NCI-H128 (cell line): Measurements from ENCODE around the gene RAET1E.
"Not testable (repeated sequence)": the region's sequence is repeated elsewhere in the genome, so short reads cannot be mapped to it uniquely, and the experiment has no call there.

Experiments used
- DNase-seq: peaks from one replicate; lab custom pipeline; 2025; ENCODE audit not compliant: unreplicated experiment; lab: John Stamatoyannopoulos, UW

RAET1E gene, protein sequence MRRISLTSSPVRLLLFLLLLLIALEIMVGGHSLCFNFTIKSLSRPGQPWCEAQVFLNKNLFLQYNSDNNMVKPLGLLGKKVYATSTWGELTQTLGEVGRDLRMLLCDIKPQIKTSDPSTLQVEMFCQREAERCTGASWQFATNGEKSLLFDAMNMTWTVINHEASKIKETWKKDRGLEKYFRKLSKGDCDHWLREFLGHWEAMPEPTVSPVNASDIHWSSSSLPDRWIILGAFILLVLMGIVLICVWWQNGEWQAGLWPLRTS

GRCh38 chr6:149897855-149898744 lies at the start of gene RAET1E:
Gene RAET1E (minus strand): TSS chr6:149898113. CDS start chr6:149890901, 7,212 bp downstream.
- DNase-seq: no peak

GRCh38 chr6:149947533-149947932 lies 49.6 kb upstream of the RAET1E start:
- not testable (repeated sequence) for DNase-seq

DNA sequence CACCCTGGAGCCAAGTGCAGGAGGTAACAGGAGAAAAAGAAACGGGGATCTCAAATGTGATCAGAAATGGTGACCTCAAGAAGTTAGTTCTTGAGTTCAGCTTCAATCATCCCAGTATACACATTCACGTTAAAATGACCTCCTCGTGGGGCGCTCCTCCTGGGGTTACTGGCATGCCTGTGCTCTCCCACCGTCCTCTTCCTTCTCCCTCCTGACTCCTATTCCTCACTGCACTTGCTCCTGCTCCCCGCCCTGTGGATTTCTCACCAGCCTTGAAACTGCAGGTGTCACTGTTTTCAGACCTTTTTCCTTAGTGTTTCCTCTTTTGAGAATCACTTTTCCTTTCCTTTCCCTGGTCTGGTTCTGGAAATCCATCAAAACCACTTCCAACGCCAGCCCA lies 48.7 kb upstream of the RAET1E start:
- not testable (repeated sequence) for DNase-seq

- DNase-seq: not testable (repeated sequence)
Observed at GRCh38 chr6:149945276-149945675, 47.4 kb upstream of the RAET1E start.

- DNase-seq: not testable (repeated sequence)
Observed at GRCh38 chr6:149943321-149943720, 45.4 kb upstream of the RAET1E start.

DNA sequence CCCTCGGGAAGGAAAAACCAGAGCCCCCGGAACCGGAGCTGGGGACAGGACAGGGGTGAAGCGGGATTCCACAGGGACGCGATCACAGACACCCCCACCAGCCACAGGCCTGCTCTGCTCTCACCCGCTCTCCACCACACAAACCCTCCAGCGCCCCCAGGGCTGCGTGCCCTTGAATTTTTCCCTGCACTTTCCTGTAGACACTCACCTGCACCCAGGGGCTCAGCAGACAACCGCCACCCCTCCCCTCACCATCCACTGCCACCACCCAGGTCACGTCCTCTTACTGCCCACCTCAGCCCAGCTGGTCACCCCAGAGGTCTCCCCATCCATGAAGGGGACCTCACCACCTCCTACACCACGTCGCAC lies 44.5 kb upstream of the RAET1E start:
- no peak for DNase-seq

DNA sequence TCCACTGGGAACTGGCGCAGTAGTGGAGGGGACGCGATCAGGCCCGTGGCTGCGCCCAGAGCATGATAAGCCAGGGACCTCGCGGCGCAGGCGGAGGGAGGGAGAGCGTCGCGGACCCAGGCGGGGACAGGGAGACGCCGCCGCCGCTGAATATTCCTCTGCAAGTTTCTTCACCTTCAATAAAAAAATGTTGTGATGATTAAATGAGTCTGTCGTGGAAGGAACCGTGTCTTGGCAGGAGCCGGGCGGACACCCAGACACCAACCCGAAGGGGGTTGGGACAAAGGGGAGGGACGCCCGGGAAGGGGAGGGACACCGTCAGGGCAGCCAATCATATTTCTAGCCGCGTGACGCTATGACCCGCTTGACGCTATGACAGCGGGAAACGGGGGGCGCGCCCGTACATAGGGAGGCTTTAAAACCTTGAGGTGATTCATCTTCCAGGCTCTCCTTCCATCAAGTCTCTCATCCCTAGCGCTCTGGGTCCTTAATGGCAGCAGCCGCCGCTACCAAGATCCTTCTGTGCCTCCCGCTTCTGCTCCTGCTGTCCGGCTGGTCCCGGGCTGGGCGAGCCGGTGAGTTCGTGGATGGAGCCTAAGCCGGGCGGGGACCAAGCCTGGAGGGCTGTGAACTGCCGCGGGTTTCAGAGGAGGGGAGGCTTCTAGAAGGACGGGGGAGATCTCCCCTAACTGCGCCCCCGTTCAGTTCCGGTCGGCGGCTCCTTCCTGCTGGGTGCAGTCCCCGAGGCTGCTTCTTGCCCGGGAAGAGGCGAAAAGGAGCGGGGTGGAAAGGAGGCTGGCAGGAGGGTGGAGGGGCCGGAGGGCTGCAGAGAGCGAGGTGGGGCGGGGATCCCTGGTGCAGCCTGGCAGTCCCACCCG lies 43.9 kb upstream of the RAET1E start, which contains the start of gene ULBP2:
Gene ULBP2, plus strand, starts transcription at position 432 of the 878 bp plus-strand sequence. Its CDS starts 59 bp downstream, at position 491.
- DNase-seq: peak; percentile 80

DNA sequence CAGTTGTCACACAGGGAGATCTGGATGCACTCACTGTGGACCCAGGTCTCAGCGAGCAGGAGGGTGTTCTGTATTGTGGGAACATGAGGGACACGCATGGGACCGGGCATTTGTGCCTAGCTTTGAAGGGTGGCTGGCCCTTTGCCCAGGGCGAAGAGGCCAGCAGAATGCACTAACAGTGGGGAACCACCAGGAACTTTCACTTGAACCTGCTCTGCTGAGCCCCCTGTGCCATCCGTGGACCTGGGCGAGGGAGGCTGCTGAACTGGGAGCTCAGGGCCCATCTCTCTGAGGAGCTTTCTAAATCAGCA lies 42.7 kb upstream of the RAET1E start:
- DNase-seq: no peak

- DNase-seq: no peak
Observed at GRCh38 chr6:149939909-149940671, 42.2 kb upstream of the RAET1E start.

- DNase-seq: no peak
Observed at GRCh38 chr6:149939356-149939648, 41.4 kb upstream of the RAET1E start.

DNA sequence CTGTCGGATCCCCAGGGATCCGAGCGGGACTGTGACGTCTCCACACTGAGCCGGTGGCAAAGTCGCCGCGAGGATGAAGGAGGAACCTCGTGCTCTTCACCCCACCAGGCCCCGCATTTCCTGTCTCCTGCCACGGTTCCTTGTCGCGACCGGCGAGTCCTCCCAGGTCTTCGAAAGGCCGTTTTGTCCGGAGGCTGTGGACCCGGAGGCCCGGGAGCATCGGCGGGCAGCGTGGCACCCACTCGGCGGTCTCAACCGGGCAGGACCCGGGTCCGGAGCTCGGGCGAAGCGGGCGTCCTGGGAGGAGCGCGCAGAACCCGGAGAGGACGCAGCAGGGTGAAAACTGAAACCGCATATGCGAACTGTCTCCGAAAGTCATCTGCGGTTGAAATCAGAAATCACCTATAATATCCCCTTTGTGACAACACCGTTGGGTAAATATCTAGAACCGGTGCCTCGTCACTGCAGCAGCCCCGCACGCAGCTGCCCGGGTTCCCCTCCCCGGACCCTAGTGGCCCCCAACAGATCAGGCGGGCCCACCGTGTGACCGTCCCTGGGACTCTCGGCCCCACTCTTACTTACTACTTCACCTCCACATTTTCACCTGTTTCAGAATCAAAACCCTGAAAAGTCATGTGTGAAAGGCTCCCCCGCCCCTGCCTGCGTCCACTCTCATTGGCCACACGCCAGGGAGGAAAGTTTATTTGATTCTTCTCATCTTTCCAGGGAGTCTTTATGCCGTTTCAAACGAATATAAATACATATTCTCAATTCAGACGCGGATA lies 40.9 kb upstream of the RAET1E start:
- no peak for DNase-seq

- DNase-seq: not testable (repeated sequence)
Observed at GRCh38 chr6:149938013-149938570, 40.2 kb upstream of the RAET1E start.

- no peak for DNase-seq
Observed at GRCh38 chr6:149936743-149937142, 38.8 kb upstream of the RAET1E start.

DNA sequence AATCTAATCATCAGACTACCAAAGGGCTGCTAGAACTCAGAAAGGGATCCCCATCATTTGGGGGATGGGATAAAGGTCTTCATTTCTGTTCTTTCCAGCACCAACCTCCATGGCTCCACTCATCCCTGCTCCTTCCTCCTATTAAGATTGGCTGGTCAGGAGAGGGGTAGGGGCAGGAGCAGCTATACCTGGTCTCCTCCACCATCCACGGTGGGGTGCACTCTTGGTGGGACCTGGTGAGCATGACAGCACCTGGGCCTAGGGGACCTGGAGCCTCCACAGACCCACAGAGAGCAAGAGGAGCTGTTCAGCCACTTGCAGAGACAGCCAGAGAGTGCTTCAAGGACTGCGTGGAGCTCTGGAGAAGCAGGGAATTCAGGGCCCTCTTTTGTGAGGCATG lies 37.8 kb upstream of the RAET1E start:
- DNase-seq: no peak

GRCh38 chr6:149935246-149935645 lies 37.3 kb upstream of the RAET1E start:
- DNase-seq: no peak

DNA sequence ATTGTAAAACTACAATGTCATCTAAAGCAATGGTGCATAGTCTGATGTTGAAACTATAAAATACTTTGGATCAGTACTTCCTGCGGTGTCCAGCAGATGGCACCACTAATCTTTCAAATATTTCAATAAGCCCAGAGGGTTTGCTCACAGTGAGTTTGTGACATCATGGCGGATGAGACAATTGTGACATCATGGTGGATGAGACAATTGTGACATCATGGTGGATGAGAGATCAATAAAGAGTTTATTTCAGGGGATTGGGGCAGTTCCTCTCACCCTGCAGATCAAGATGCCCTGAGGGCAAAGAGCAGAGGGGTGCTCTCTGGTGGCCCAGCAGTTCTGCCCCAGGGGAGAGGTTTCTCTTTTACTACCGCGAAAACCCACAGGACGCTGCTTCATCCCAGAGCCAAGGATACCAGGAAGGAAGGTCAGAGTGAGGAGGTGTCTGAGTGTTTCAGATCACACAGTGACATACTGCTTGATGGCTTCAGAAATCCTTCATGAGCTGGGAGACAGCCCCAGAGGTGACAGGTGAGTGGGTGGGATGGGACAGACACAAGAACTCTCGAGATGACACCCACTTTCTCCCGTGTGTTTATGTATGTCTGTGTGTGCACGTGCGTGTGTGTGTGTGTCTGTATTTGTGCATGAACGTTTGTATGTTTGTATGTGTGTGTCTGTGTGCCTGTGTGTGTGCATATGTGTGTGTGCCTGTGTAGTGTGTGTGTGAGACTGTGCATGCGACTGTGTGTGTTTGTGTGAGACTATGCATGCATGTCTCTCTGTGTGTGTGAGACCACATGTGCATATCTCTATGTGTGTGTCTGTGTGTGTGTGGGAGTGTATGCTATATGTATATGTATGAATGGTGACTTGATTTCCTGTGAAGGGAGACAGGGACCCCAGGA lies 36.6 kb upstream of the RAET1E start:
- DNase-seq: peak; percentile 52

DNA sequence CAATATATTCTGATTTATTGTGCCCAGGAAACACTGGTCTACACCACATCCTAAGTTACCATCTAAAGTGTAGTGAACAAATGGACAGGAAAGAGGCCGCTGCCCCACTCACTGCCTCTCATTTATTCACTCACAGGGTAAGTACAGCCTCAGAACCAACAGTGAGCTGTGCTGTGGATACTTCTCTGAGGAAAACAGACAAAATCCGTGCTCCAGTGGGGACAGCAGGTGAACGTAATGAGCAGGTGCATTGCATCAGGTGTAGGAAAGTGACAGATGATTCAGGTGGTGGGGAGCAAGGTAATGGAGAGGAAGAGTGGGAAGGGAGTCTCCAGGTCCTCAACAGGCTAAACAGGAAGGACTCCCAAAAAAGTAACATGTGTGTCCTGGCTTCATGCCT lies 35.5 kb upstream of the RAET1E start:
- no peak for DNase-seq

DNA sequence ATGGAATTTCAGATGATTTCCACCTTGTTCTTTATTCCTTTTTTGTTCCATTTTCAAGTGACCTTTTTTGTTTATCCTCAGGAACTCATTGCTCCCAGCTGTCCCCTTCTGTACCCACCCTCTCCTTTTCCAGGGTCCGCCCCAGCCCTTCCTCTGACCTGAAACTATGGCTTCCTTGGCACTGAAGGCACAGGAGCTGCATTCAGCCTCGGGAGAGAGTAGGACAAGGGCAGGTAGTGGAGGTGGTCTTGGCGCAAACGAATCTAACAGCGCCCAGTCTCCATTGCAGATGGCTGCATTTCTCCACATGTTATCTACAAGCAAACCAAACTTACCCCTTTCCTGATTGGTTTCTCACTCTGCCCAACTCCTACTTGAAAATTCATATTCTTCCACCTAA lies 35.1 kb upstream of the RAET1E start:
- no peak for DNase-seq

GRCh38 chr6:149931501-149931900 lies 33.6 kb upstream of the RAET1E start:
- no peak for DNase-seq
